HEK293 (cell line): ENCODE measurements around the gene LDLRAD4.

Experiments
- CTCF ChIP-seq: fragments of 450-650 bp; formaldehyde crosslinking; IDR thresholded peaks from 2 replicates; pipeline ENCODE4 v1.5.1; 2016; ENCODE audit warnings: missing biosample characterization, missing genetic modification characterization
- ZNF18 ChIP-seq: fragments of 450-650 bp; formaldehyde crosslinking; IDR thresholded peaks from 2 replicates; pipeline ENCODE4 v1.5.1; 2016; ENCODE audit warnings: missing biosample characterization, missing genetic modification characterization
- ZNF311 ChIP-seq: fragments of 450-650 bp; formaldehyde crosslinking; IDR thresholded peaks from 2 replicates; pipeline ENCODE4 v1.5.1; 2017; ENCODE audit warnings: missing biosample characterization, missing genetic modification characterization, borderline replicate concordance
- ZSCAN16 ChIP-seq: fragments of 450-650 bp; formaldehyde crosslinking; IDR thresholded peaks from 2 replicates; pipeline ENCODE4 v1.5.1; 2016; ENCODE audit warnings: missing biosample characterization, missing genetic modification characterization
- ZSCAN23 ChIP-seq: fragments of 450-650 bp; formaldehyde crosslinking; IDR thresholded peaks from 2 replicates; pipeline ENCODE4 v1.5.1; 2016; ENCODE audit warnings: missing biosample characterization, missing genetic modification characterization

- no peak for TF ChIP-seq CTCF (tag by site-specific recombination)
- no peak for TF ChIP-seq ZSCAN16 (tag by site-specific recombination)
- TF ChIP-seq ZSCAN23 (tag by site-specific recombination): no peak
- no peak for TF ChIP-seq ZNF311 (tag by site-specific recombination)
- TF ChIP-seq ZNF18 (tag by site-specific recombination): no peak
Observed at GRCh38 chr18:13491138-13491537, 272.6 kb downstream of the LDLRAD4 start.
